Uterus (tissue), 4 donors: Measurements from ENCODE around the gene AVPR2. TPM values are rescaled to one million over a fixed set of nuclear protein-coding genes. Genes with fewer than 3 reads are reported as not detected.
A peak's percentile ranks its signal among the peaks of the same experiment; 100 is the strongest.

Source experiments
- DNase-seq, 2 donors: peaks; one replicate each; pipeline ENCODE4 v3.0.0-alpha.2; 2019 to 2020
- H3K27ac ChIP-seq, 2 donors: fragments of 200-600 bp; sonication (generic); 1 replicate in 1 of 2; 2 replicates in 1 of 2; pipeline ENCODE4 v1.5.1; 2016 to 2018
- H3K27me3 ChIP-seq, 2 donors: fragments of 200-600 bp; sonication (generic); one replicate each; pipeline ENCODE4 v1.5.1; 2018 to 2019; ENCODE audit warnings: control low read depth in 1 of 2
- H3K36me3 ChIP-seq, 2 donors: fragments of 200-600 bp; sonication (generic); one replicate each; pipeline ENCODE4 v1.5.1; 2019; ENCODE audit warnings: control low read depth in 1 of 2
- H3K4me1 ChIP-seq, 2 donors: fragments of 200-600 bp; sonication (generic); one replicate each; pipeline ENCODE4 v1.5.1; 2018 to 2019; ENCODE audit warnings: control low read depth in 1 of 2
- H3K4me3 ChIP-seq, 2 donors: fragments of 200-600 bp; sonication (generic); 1 replicate in 1 of 2; 2 replicates in 1 of 2; pipeline ENCODE4 v1.5.1; 2018 to 2019; ENCODE audit warnings: mild to moderate bottlenecking in 1 of 2
- H3K9me3 ChIP-seq, 2 donors: fragments of 200-600 bp; sonication (generic); one replicate each; pipeline ENCODE4 v1.5.1; 2019; ENCODE audit warnings: control low read depth in 1 of 2
- CTCF ChIP-seq, 4 experiments: fragments of 200-600 bp in 2 of 4; fragments of 450-650 bp in 2 of 4; sonication (generic) in 2 of 4; IDR thresholded peaks; one replicate each; pipeline ENCODE4 v1.5.1; 2016 to 2019; ENCODE audit warnings: antibody characterized with exemption in 4 of 4, mild to moderate bottlenecking in 2 of 4, moderate library complexity in 1 of 4
- POLR2A ChIP-seq, 2 donors: fragments of 450-650 bp; IDR thresholded peaks; one replicate each; pipeline ENCODE4 v1.6.1; 2016; ENCODE audit warnings: antibody characterized with exemption in 2 of 2, mild to moderate bottlenecking in 1 of 2, moderate library complexity in 1 of 2
- intact Hi-C: fragments of 100-400 bp; cut with DNase I; formaldehyde crosslinking; loops from one replicate; pipeline ENCODE4 v1.15.1; 2023; ENCODE audit warnings: low total_unique reads
- total RNA-seq, 4 donors: library from RNA; depleted of rRNA in 3 of 4; stranded (reverse); fragments of >200 nt in 3 of 4; gene quantifications; one replicate each; pipeline versions ENCODE4 v1.1.0 to v1.2.4, GENCODE V29; 2014 to 2023
- donor health status: DM: yes; HTN: yes; CAD: no.

Gene AVPR2
- total RNA-seq, 4 donors from 2014 or later: 0.35 to 5.2 (median 4.4) TPM; not detected in 1

GRCh38 chrX:153934148-153934761 lies 29.8 kb downstream of the AVPR2 start:
- intact Hi-C loops: no loop called here
- Histone ChIP-seq H3K9me3 (no peaks in the 10 kb centered on the region), H3K36me3 (no peaks in the 10 kb centered on the region), H3K4me1 (peaks cover 0 to 5% of the 10 kb centered on the region in 2 donors), H3K4me3 (peak overlapping the region; percentile 31 to 82), H3K27ac (peak overlapping the region in 1 of 2 donors; percentile 47), H3K27me3 (no peaks in the 10 kb centered on the region)
- DNase-seq: no peak
- TF ChIP-seq CTCF (IDR thresholded peaks at IDR 0.05): no peak
- no peak for TF ChIP-seq POLR2A (IDR thresholded peaks at IDR 0.05)

GRCh38 chrX:153934762-153935325 lies 30.4 kb downstream of the AVPR2 start, which contains the start of gene NAA10:
Gene NAA10, minus strand, starts transcription at chrX:153935037. Its CDS starts 133 bp downstream, at chrX:153934904.
- Histone ChIP-seq H3K27me3 (no peaks in the 10 kb centered on the region), H3K9me3 (no peaks in the 10 kb centered on the region), H3K36me3 (no peaks in the 10 kb centered on the region), H3K27ac (peak within 1 kb of the TSS in 1 of 2 donors; percentile 65), H3K4me1 (peaks cover 0 to 5% of the 10 kb centered on the region in 2 donors), H3K4me3 (peak within 1 kb of the TSS; percentile 31 to 82)
- intact Hi-C loops: no loop called here
- TF ChIP-seq POLR2A (IDR thresholded peaks at IDR 0.05) (peak in 1 of 2 donors; percentile 55), CTCF (IDR thresholded peaks at IDR 0.05) (no peak)
- peak; percentile 66 to 78 for DNase-seq

GRCh38 chrX:153935326-153935851 lies 30.9 kb downstream of the AVPR2 start:
- TF ChIP-seq POLR2A (IDR thresholded peaks at IDR 0.05) (no peak), CTCF (IDR thresholded peaks at IDR 0.05) (no peak)
- H3K4me3 ChIP-seq: peak overlapping the region; percentile 21 to 44
- no peaks in the 10 kb centered on the region for H3K27me3 ChIP-seq
- H3K9me3 ChIP-seq: no peaks in the 10 kb centered on the region
- intact Hi-C loops: no loop called here
- peaks cover 0 to 5% of the 10 kb centered on the region in 2 donors for H3K4me1 ChIP-seq
- no peaks in the 10 kb centered on the region for H3K36me3 ChIP-seq
- peak overlapping the region in 1 of 2 donors; percentile 65 for H3K27ac ChIP-seq
- DNase-seq: no peak

GRCh38 chrX:153937056-153937455 lies 32.6 kb downstream of the AVPR2 start:
- Histone ChIP-seq H3K4me1 (peaks cover 0 to 5% of the 10 kb centered on the region in 2 donors), H3K4me3 (no peak overlapping the region), H3K36me3 (no peaks in the 10 kb centered on the region), H3K27me3 (no peaks in the 10 kb centered on the region), H3K9me3 (no peaks in the 10 kb centered on the region), H3K27ac (no peak overlapping the region)
- intact Hi-C loops: no loop called here
- DNase-seq: no peak
- TF ChIP-seq CTCF (IDR thresholded peaks at IDR 0.05) (no peak), POLR2A (IDR thresholded peaks at IDR 0.05) (no peak)

- H3K4me3 ChIP-seq: no peak overlapping the region
- DNase-seq: no peak
- TF ChIP-seq CTCF (IDR thresholded peaks at IDR 0.05): no peak
- TF ChIP-seq POLR2A (IDR thresholded peaks at IDR 0.05): no peak
- no peaks in the 10 kb centered on the region for H3K9me3 ChIP-seq
- no peak overlapping the region for H3K27ac ChIP-seq
- no peaks in the 10 kb centered on the region for H3K27me3 ChIP-seq
- H3K4me1 ChIP-seq: peaks cover 0 to 5% of the 10 kb centered on the region in 2 donors
- intact Hi-C loops: no loop called here
- no peaks in the 10 kb centered on the region for H3K36me3 ChIP-seq
These were observed 33.8 kb downstream of the AVPR2 start for GRCh38 chrX:153938226-153938786.
